Upper lobe of left lung (tissue), 6 donors: ENCODE results near the gene BANF1. TPM values are rescaled to one million over a fixed set of nuclear protein-coding genes. Genes with fewer than 3 reads are reported as not detected.

ENCODE experiments used
- ATAC-seq, 2 donors: fragments of 200-7000 bp; cut with Tn5 transposase; one replicate each; pipeline ENCODE4 v1.9.1; 2022; ENCODE audit warnings: mild to moderate bottlenecking in 2 of 2, moderate library complexity in 2 of 2; ENCODE audit not compliant: low FRiP score in 2 of 2
- DNase-seq, 2 donors: peaks; one replicate each; pipeline ENCODE4 v3.0.0-alpha.2; 2019 to 2020
- H3K27ac ChIP-seq, 4 donors: fragments of 200-600 bp; sonication (generic); one replicate each; pipeline ENCODE4 v1.5.1; 2016 to 2019
- H3K27me3 ChIP-seq, 4 donors: fragments of 200-600 bp; sonication (generic); one replicate each; pipeline ENCODE4 v1.5.1; 2017 to 2019
- H3K36me3 ChIP-seq, 4 donors: fragments of 200-600 bp; sonication (generic); one replicate each; pipeline ENCODE4 v1.5.1; 2016 to 2019
- H3K4me1 ChIP-seq, 4 donors: fragments of 200-600 bp; sonication (generic); one replicate each; pipeline ENCODE4 v1.5.1; 2018 to 2019
- H3K4me3 ChIP-seq, 4 donors: fragments of 200-600 bp; sonication (generic); one replicate each; pipeline ENCODE4 v1.5.1; 2017 to 2019; ENCODE audit warnings: mild to moderate bottlenecking in 2 of 4, moderate library complexity in 1 of 4
- H3K9me3 ChIP-seq, 4 donors: fragments of 200-600 bp; sonication (generic); one replicate each; pipeline ENCODE4 v1.5.1; 2018 to 2019
- EP300 ChIP-seq, 4 donors: sonication (generic); formaldehyde crosslinking; IDR thresholded peaks; one replicate each; pipeline ENCODE4 v1.5.1; 2017; ENCODE audit warnings: antibody characterized with exemption in 4 of 4, control low read depth in 2 of 4
- POLR2A ChIP-seq, 4 donors: fragments of 450-650 bp; IDR thresholded peaks; one replicate each; pipeline ENCODE4 v1.5.1; 2016 to 2017; ENCODE audit warnings: antibody characterized with exemption in 4 of 4, mild to moderate bottlenecking in 2 of 4
- POLR2AphosphoS5 ChIP-seq, 2 donors: sonication (generic); formaldehyde crosslinking; IDR thresholded peaks; one replicate each; pipeline ENCODE4 v1.5.1; 2017; ENCODE audit warnings: antibody characterized with exemption in 2 of 2
- WGBS, 2 donors: methylation state at CpG; one replicate each; pipeline ENCODE4 v1.1.5; 2017 to 2018; 5-methylcytosine and 5-hydroxymethylcytosine counted together
- total RNA-seq, 6 donors: library from RNA; depleted of rRNA in 4 of 6; stranded (reverse); fragments of >200 nt in 4 of 6; gene quantifications; one replicate each; pipeline versions ENCODE4 v1.1.0 to v1.2.1, GENCODE V29; 2016 to 2021
- TF ChIP-seq, protein P1 (sequence below), 6 experiments: fragments of 450-650 bp in 4 of 6; fragments of 200-600 bp in 2 of 6; sonication (generic) in 2 of 6; IDR thresholded peaks; one replicate each; pipeline ENCODE4 v1.5.1; 2016 to 2019; ENCODE audit warnings: antibody characterized with exemption in 6 of 6
- donor health status: DM: no; HTN: no; CAD: no; lungs with moderate emphysema.
- donor health status: DM: no; HTN: yes; CAD: no; lungs with severe emphysema.

The BANF1 gene, protein sequence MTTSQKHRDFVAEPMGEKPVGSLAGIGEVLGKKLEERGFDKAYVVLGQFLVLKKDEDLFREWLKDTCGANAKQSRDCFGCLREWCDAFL
- 100 to 1,000 TPM in 2 of 6 donors, 10 to 100 TPM in 4; 32.5 to 201 (median 53.8) TPM for total RNA-seq

DNA sequence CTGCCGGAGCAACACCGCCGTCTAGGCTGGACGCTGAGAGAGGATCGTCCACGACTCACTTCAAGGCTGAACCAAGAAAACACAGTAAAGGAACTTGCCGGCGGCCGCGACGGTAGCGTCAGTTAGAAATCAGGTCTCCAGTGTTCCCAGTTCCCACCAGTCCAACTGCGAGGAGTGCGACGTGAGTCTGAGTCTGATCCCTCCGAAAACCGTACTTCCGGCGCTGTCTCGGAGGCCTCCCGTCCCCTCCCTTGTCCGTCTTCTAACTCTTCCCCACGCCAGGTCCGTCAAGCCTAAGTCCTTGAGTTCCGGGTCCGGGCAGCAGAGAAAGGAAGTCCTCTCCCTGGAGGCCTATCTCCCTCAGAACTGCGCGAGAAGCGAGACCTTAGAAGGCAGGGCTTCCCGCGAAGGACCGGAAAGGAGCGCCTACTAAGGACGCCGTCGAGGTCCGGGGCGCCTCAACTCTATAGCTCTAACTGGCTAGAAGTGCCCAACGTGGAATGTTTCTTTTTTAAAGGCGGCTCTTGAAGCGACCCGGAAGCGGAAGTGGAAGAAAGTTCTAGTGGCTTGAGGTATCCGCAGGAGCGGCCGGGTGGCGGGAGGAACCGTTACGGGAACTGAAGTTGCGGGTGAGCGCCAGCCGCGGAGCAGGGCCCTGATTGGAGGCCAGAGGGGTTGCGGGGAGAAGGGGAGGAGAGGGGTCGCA, at the start of gene BANF1, which contains the start of gene EIF1AD:
TSS of gene BANF1 (plus strand) at position 562 of the 706 bp plus-strand sequence. CDS start 748 bp downstream, outside the sequence.
TSS of gene EIF1AD (minus strand) at position 216 of the 706 bp plus-strand sequence. CDS start 1,768 bp downstream, outside the sequence.
- H3K4me1 ChIP-seq = peaks cover 13 to 26% (median 24%) of the 10 kb centered on the region in 4 donors
- peak within 1 kb of the TSS; percentile 91 to 94 (median 94) for H3K27ac ChIP-seq
- ATAC-seq (peak; percentile 96 to 98), DNase-seq (peak in 1 of 2 donors; percentile 94)
- no peaks in the 10 kb centered on the region for H3K27me3 ChIP-seq
- WGBS, 2 donors = 0 to 1% methylated on average over 50 to 55 of the region's 55 CpGs
- peak within 1 kb of the TSS; percentile 47 to 97 (median 76) for H3K4me3 ChIP-seq
- TF ChIP-seq POLR2AphosphoS5 (IDR thresholded peaks at IDR 0.05) = peak; percentile 91 to 93
- TF ChIP-seq EP300 (IDR thresholded peaks at IDR 0.05) = no peak
- TF ChIP-seq POLR2A (IDR thresholded peaks at IDR 0.05) = peak in 3 of 4 donors; percentile 51 to 74 (median 60)
- TF ChIP-seq, protein P1, sequence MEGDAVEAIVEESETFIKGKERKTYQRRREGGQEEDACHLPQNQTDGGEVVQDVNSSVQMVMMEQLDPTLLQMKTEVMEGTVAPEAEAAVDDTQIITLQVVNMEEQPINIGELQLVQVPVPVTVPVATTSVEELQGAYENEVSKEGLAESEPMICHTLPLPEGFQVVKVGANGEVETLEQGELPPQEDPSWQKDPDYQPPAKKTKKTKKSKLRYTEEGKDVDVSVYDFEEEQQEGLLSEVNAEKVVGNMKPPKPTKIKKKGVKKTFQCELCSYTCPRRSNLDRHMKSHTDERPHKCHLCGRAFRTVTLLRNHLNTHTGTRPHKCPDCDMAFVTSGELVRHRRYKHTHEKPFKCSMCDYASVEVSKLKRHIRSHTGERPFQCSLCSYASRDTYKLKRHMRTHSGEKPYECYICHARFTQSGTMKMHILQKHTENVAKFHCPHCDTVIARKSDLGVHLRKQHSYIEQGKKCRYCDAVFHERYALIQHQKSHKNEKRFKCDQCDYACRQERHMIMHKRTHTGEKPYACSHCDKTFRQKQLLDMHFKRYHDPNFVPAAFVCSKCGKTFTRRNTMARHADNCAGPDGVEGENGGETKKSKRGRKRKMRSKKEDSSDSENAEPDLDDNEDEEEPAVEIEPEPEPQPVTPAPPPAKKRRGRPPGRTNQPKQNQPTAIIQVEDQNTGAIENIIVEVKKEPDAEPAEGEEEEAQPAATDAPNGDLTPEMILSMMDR (IDR thresholded peaks at IDR 0.05) = peak in 2 of 6 experiments; percentile 18 to 22
- no peaks in the 10 kb centered on the region for H3K9me3 ChIP-seq
- H3K36me3 ChIP-seq = peaks cover 24 to 51% (median 41%) of the 10 kb centered on the region in 4 donors

- Histone ChIP-seq H3K27me3 (no peaks in the 10 kb centered on the region), H3K4me3 (no peak overlapping the region), H3K4me1 (no peaks in the 10 kb centered on the region), H3K36me3 (no peaks in the 10 kb centered on the region), H3K27ac (no peak overlapping the region), H3K9me3 (no peaks in the 10 kb centered on the region)
- TF ChIP-seq POLR2AphosphoS5 (IDR thresholded peaks at IDR 0.05) = no peak
- TF ChIP-seq EP300 (IDR thresholded peaks at IDR 0.05) = no peak
- no peak for TF ChIP-seq POLR2A (IDR thresholded peaks at IDR 0.05)
- TF ChIP-seq, protein P1 (IDR thresholded peaks at IDR 0.05) = no peak
- 89 to 93% methylated on average over 16 to 18 of the region's 20 CpGs for WGBS, 2 donors
- ATAC-seq (peak in 1 of 2 donors; percentile 32), DNase-seq (no peak)
Measured at GRCh38 chr11:65953471-65953870, 48.8 kb upstream of the BANF1 start.

GRCh38 chr11:65954771-65955170, 47.5 kb upstream of the BANF1 start:
- TF ChIP-seq, protein P1 (IDR thresholded peaks at IDR 0.05) = no peak
- TF ChIP-seq POLR2AphosphoS5 (IDR thresholded peaks at IDR 0.05) = no peak
- no peak for TF ChIP-seq EP300 (IDR thresholded peaks at IDR 0.05)
- H3K9me3 ChIP-seq = no peaks in the 10 kb centered on the region
- no peaks in the 10 kb centered on the region for H3K4me1 ChIP-seq
- H3K4me3 ChIP-seq = no peak overlapping the region
- ATAC-seq (no peak), DNase-seq (no peak)
- 77 to 85% methylated on average over 8 of the region's 8 CpGs for WGBS, 2 donors
- no peak overlapping the region for H3K27ac ChIP-seq
- no peaks in the 10 kb centered on the region for H3K27me3 ChIP-seq
- H3K36me3 ChIP-seq = no peaks in the 10 kb centered on the region

GRCh38 chr11:65958291-65958690, 44.0 kb upstream of the BANF1 start:
- H3K27ac ChIP-seq = no peak overlapping the region
- WGBS, 2 donors = 71% methylated on average over 4 of the region's 4 CpGs
- H3K4me1 ChIP-seq = peaks cover 13 to 23% (median 17%) of the 10 kb centered on the region in 4 donors

More at GRCh38 chr11:65958291-65958690, 44.0 kb upstream of the BANF1 start:
- H3K27me3 ChIP-seq = no peaks in the 10 kb centered on the region
- H3K4me3 ChIP-seq = no peak overlapping the region
- no peak for TF ChIP-seq EP300 (IDR thresholded peaks at IDR 0.05)
- TF ChIP-seq, protein P1 (IDR thresholded peaks at IDR 0.05) = no peak
- TF ChIP-seq POLR2A (IDR thresholded peaks at IDR 0.05) = no peak
- TF ChIP-seq POLR2AphosphoS5 (IDR thresholded peaks at IDR 0.05) = no peak
- no peak for DNase-seq
- H3K36me3 ChIP-seq = no peaks in the 10 kb centered on the region
- no peak for ATAC-seq
- no peaks in the 10 kb centered on the region for H3K9me3 ChIP-seq
